Stimulated activated CD4-positive, alpha-beta T cell treated with anti-CD3 and anti-CD28 coated beads, TNF-alpha, amount 100 ng/mL, for 48 hours (primary cell): ENCODE data around the gene ARHGAP26.

Experiments
- DNase-seq, 3 donors: peaks; one replicate each; pipeline ENCODE4 v3.0.0-alpha.2; 2020; ENCODE audit warnings: low read depth in 3 of 3

Gene ARHGAP26

DNA sequence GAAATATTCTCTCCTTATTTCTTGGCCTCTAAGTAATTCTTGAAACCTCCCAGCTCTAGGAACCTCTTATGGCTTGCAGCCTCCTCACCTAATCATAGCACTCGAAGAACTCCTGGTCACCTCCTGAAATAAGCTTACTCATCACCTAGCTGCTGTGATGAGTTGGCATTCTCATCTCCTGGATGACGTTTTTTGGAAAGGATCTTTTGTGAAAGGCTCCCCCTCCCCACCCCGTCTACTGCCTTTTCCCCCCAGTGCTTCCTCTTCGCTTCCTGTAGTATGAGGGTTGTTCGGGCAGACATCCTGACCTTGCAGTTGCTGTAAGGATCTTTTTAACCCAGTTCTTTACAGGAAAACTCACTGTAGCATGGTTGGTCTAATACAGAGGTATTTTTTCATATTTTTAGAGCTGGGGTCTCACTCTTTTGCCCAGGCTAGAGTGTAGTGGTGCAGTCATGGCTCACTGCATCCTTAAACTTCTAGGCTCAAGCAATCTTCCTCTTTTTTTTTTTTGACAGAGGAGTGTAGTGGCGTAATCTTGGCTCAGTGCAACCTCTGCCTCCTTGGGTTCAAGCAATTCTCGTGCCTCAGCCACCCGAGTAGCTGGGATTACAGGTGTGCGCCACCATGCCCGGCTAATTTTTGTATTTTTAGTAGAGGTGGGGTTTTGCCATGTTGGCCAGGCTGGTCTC is 41.8 kb downstream of the ARHGAP26 start:
- no peak for DNase-seq

DNA sequence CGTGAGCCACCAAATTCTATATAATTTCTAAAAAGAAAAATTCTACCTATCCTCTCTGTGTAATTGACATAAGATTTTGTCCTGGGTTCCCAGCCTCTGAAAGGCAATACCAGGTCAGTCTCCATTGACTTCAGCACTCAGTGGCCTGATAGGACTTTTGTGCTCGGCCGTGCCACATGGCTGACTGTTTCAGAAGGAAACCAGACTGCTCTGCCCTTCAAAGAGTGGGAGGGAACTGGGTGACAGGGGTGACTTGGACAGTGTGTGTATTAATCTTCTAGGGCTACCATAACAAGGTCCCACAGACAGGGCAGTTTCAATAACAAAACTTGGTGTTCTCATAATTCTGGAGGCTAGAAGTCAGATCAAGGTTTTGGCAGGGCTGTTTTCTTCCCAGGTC is 43.0 kb downstream of the ARHGAP26 start:
- no peak for DNase-seq

DNA sequence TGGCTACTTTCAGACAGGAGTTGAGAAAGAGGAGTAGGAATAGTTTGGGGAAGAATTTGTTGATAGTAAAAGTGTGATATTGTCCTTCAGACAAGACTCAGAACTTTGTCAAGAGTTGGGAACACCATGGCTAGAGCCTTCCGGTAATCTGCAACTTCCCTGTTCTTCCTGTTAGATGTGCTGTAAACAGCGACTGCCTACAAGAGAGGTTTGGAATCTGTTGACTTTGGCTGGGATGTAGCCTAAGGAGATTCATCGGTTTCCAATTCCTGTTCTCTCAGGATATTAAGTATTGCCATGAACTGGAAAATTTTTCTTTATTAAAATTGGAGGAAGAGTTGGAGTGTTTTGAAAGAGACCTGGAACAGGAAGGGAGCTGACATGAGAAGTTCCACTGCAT is 43.9 kb downstream of the ARHGAP26 start:
- no peak for DNase-seq

DNA sequence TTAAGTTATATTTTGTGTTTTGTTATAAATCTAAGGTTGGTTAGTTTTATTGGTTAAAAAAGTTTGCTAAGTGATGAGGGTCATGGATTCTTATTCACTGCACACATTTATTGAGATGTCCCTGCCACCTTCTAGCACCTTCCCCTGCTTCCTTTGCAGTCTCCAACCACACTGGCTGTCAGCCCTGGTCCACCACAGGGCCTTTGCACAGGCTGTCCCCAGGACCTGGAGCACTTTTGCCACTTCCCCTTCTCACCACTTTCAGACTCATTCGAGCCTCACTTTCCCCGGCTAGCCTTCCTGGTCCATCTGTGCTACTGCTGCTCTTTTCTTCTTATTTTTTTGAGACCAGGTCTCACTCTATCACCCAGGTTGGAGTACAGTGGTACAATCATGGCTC is 45.3 kb downstream of the ARHGAP26 start:
- DNase-seq = no peak

DNA sequence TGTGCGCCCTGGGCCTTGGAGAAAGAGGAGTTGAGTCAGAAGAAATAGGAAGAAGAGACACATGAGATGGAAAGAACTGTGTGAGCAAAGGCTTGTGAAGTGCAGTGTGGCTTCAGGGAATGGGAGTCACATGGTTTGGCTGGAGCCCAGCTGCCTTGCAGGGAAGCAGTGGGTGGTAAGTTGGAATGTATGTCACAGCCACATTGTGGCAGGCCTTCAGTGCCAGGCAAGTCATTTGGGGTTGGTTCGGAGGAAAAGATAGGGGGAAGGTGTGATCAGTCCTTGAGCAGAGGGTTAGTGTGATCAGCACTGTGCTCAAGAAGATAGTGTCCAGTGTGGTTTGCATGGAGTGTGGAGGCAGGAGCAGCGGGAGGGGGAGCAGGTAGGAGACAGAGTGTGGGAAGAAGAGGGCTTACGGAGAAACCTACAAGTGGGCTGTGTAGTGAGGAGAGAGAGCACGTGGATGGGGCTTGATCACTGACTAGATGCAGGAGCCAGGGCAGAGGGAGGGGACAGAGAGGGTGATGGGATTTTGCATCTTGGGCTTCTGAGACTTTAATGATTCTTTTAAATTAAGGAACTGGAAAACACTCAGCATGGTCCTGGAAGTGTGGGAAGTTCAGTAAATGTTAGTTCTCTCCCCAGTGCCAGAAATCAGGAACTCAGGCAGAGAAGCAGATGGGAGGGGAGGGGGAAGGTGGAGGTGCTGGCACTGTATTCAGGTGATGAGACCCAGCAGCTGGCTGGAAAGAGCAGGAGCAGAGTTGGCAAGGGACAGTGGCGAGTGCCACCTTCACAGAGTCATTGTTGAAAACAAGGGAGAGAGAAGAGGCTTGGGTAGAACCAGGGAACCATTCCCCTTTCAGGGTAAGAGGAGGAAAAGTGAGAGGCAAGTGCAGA is 46.6 kb downstream of the ARHGAP26 start:
- DNase-seq = no peak

DNA sequence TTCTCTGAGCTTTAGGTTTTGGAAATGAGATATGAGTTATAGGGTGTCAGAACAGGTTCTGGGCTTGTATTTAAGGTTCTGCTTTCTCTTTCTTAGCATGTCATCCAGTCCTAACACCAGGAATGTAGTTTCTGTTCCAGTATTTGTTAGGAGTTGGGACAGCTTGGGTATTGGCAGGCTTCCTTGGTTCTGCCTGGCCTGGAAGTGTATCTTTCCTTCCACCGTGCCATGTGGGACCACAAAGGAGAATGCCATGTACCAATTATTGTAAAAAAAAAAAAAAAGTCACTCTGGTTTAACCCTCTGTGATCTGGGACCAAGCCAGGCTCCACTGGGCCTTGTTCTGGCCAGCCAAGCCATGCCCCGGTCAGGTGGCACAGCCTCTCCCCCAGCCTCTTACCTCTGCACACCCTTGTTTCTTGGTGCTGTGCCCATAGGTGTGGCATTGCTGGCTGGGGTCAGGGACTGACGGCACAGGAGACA is 47.8 kb downstream of the ARHGAP26 start:
- DNase-seq = no peak

DNA sequence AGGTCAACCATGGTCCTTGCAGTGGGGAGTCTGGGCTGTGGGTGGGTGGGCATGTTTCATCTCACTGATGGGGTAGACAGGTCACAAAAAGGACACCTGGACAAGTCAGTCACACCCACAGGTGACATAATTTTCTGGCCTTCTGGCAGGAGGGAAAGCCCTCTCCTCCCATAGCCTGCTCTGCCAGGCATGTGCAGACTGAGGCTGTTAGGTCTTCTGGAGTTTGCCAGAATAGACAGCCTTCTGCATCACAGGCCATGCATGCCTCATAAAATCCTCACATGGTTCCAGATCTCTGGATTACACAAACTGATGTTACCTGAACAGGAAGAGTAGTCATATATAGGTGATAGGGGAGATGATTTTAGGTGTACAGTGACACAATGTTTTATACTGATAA is 49.1 kb downstream of the ARHGAP26 start:
- no peak for DNase-seq

DNA sequence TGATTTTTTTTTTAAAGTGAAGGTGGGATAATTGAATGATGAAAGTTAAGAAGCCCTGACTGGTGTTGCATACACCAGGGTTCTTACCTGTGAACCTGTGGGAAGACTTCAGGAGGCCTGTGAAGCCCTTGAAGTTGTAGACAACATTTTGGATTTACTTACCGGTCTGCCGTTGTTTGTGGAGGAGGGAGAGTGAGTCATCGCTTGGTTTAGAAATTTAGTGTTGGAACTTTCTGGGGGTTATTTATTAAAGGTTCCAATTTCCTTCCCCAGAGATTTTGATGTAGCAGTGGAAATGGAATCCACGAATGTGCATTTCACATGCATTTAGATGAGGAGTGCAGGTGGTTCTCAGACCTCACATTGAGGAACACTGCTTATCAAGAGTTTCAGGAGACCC is 49.6 kb downstream of the ARHGAP26 start:
- no peak for DNase-seq

DNA sequence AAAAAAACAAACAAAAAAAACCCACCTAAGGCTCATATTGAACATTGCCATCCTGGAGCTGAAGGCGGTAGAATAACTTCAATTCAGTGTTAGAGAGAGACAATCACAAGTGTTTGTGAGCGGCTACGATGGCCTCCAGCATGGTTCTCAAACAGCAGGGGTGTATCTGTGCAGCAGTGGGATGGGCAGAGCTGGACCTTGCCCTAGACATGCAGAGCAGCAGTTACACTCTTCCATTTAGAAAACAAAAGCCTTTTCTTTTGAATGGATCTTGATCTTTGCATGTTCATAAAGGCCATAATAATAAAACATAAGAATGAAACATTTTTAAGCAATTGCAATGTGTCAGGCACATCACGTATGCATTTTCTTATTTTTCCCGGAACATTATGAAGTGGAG is 50.3 kb downstream of the ARHGAP26 start:
- no peak for DNase-seq

DNA sequence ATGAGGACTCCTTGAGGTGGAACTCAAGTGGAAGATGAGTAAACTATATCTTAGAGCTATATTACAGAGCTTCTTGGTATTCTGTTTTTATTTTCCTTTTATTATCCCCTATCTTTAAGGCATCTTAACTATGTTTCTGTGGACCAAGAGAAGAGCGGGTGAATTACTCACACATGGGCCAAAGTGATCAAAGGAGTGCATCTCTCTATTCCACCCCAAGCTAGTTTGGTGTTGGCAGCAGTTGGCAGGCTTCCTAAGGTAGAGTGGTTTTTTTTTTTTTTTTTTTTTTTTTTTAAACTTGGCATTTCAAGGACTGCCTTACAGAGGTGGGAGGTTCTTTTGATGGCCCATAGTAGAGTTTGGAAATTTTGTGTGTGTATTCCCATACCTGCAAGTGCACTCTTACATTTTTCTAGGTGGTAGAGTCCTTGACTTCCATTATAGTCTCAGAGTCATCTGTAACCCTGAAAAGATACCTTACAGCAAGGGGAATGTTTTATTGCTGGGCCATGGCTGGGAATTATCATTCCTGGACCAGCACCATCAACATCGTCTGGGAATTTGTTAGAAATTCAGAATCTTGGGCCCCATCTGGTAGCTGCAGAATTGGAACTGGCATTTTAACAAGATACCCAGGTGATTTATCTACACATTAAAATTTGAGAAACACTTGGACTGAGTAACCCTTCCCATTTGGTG is 51.0 kb downstream of the ARHGAP26 start:
- DNase-seq = no peak

DNA sequence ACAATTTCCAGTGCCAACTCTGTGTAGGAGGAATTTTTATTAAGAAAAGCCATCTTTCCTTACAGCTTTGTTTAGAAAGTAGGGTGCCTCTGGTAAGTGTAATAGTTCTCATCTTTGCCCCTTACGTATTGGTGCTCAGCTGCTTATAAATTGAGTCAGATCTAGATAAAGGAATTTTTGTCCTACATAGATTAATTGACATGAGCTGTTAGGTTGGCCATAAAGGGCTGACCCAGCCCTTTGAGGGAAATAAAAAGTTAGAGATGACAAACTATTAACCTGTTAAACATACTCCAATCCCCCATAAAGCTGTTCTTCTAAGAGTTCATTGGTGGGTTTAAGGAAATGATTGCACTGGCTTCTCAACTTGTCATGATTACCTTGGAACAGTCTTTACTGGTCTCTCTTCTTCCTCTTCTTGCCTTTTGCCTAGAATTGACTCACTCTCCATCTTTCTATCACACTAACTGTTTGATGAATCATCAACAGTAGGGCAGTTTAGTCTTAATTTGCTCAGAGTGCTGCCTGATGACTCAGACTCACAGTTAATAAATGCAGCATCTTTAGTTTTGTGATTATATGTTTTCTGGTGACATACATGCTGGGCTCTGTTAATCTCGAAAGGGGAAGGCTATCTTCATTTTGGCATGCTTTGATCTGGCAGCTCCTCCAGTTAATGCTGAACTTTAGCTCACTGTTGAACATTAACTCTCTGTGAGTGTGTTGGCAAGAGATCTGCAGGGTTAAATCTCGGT is 51.7 kb downstream of the ARHGAP26 start:
- no peak for DNase-seq

DNA sequence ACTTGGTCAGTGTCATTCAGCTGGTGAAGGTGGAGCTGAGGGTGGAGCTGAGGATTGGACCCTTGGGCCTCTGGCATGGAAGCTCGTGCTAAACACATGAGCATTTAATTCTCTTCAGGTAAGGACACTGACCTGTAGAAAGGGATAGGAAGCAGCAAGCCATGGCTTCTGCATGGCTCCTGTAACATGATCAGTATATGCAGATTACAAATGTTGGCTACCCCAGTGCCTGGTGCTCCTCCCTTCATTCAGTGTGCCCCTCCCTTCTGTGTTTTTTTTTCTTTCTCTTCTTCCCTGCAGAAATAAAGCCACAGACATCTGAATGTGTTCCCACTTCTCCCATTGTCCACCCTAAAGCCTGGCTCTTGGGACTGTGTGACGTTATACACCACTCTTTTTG is 52.9 kb downstream of the ARHGAP26 start:
- no peak for DNase-seq

DNA sequence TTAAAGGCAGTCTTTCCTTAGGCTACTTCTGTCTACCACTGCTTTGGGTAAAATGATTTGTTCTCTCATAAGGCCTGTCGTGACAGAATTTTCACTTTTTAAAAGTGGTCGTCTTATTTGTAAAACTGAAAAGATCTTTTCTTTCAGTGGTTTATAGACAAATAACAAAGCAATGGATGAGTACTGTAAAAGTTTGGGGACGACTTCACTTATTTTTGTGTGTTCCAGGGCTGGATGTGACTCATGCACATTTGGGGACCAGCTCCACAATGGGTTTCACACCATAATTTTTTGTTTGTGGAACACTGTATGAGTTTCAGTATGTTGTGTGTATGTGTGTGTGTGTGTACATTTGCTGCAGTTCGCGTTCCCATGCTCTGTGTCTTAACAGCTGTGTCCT is 53.6 kb downstream of the ARHGAP26 start:
- no peak for DNase-seq

DNA sequence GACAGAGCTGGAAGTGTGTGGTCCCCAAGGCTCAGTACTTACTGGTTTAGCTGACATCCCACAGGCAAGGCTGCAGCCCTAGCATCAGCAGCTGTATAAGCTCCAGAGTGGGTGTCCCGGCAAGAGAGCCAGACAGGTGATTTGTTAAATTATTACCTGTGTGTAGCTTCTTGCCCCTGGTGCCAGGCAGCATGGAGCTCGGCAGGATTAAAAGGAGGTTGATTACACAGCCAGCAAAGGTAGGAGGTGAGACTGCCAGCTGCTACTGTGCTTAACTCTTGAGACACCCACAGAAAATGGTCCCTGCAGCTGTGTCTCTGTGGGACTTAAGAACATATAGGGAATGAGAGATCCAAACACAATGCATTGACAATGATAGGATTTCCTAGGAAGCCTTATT is 54.2 kb downstream of the ARHGAP26 start:
- no peak for DNase-seq

DNA sequence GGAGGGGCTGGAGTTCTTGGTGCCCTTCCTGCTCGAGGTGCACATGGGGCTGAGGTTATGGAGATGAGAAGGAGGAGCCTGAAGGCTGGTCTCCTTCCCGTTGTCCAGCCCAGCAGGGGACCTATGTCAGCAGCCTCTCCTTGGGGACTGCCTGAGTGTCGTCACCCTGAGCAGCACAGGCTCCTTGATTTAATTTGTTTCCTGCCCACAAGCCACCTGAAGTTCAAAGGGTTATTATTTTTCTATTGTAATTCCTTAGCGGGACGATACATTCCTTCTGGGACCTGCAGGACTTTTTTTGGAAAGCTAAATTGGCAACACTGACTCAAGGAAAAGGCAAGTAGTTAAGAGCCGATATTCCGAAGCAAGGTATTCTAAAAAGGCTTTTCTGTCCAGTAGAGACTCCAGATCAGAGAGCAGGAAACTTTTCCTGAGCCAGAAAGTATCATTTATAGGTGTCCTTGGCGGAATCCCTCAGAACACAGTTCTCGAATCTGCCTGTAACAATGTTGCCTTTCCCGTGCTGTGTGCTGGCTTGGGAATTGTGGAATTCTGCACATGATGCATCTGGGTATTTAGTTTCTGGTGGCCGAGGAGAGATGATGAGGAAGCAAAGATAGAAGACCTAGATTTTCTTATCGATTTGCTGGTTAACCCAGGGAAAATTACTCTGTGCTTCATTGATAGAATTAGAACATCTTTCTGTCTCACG is 55.4 kb downstream of the ARHGAP26 start:
- DNase-seq = no peak

DNA sequence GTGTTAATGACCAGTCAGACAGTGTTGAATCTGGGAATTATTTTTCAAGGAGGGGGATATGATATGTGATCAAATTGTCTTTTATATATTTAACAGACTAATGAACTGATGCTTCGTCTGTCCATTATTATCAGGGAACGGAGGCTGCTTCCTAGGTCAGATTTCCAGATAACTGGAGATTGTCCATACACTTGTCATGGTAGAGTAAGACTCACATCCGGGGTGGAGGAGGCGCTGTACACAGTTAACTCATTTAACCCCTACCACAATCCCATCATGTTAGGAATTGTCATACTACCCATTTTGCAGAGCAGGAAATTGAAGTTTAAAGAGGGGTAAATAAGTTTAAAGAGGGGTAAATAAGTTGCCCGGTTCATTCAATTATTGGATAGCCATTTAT is 55.9 kb downstream of the ARHGAP26 start:
- DNase-seq = no peak

DNA sequence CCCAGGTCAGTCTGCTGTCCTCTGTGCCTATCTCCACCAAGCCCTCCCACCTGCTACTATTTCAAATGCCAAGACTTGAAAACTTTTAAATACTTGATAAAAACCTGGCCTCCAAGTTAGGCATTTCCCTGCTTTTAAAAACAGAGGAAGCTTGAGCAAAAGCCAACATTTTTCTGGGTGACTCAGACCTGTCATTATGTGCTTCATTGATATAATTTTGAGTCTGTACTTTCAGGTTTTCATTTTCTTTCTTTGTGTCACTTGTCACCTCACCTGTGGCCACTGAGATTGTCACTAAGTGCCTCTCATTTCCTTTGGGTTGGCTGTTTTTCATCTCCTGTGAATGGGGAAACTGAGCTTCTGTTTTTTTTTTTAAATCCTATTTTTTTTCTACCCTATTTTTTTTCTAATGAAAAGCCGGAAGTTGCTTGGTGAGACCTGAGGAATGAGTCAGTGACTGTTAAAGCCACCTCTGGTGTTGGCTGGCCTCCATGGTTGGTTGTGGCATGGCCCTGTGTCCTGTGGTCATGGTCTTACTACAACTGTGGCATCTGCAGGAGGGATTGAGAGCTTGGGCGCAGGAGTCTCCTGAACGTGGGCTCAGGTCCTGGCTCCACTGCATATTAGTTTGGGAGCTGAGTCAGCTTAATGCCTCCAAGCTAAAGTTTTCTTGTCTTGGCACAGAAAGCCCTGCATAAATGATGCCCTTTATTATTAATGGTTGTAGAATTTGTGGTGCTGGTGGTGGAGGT is 56.7 kb downstream of the ARHGAP26 start:
- no peak for DNase-seq

DNA sequence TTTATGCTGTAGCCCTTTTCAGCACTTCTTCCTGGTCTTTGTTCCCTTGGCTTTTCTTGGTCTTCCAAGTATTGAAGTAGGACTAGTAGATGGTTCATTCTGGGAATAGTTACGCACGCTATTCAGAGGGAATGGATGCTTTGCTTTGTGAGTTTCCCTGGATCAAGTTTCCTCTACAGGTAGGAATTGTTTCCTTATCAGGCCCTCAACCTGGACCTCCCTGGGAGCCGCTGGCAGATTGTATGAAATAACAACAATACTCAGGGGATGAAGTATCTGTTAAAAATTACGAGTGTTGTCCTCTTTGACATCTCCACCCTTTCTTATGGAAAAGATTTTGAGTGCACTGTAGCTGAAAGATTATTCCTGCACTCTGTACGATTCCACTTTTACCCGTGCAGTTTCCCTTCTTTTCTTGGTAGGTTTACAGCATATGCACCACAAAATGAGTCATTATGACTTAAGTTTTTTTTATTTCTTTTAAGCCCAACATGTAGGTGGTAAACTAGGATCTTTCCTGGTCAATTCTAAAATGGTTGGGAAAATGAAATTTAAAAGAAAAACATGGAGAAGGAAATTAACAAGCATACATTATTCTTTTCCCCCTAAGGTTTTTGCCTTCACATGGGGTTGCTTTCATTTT is 57.9 kb downstream of the ARHGAP26 start:
- DNase-seq = no peak

DNA sequence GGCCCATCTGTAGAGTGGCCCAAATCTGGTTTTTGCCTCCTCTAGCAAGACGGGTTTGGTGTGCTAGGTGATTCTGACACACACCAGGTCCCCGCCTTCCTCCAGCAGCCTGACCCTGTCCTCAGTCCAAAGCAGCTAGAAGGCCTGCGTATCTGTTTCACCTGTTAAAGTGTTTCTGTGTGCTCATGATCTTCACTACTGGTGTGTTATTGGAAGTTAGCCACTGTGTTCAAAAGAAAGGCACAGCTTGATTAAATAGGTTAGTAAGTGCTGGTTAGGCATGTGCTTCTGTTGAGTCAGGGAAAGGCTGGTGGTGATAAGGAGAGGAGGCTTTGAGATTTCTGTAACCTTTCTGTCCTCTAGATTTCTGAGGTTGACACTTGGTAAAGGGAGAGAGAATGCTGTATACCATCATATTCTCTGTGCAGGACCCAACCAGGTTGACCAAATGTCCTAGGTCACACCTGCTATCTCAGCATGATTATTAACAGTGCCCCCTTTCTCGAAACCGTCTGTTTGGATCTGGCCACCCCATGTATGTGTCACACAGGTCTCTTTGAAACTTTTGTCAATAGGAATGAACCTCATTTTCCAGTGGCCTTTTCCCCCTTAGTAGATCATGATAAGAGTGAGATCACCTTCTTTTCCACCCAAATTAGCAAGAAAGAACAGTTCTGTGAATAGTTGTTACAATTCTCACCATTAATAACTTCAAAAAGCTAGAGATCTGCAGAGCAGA is 58.8 kb downstream of the ARHGAP26 start:
- no peak for DNase-seq
